Skeletal muscle tissue (tissue), 4 donors: Measurements from ENCODE around the gene CYTH1. TPM values are rescaled to one million over a fixed set of nuclear protein-coding genes. Genes with fewer than 3 reads are reported as not detected.

ENCODE experiments used
- H3K27ac ChIP-seq: one replicate; pipeline ENCODE4 v1.7.0; 2013; ENCODE audit warnings: mild to moderate bottlenecking, low read depth, low read length, inconsistent platforms
- H3K27me3 ChIP-seq, 3 donors: one replicate each; pipeline ENCODE4 v1.7.0; 2013; ENCODE audit warnings: low read length in 3 of 3; ENCODE audit not compliant: control insufficient read depth in 3 of 3, insufficient read depth in 3 of 3
- H3K36me3 ChIP-seq, 3 donors: one replicate each; pipeline ENCODE4 v1.7.0; 2013; ENCODE audit warnings: low read length in 3 of 3; ENCODE audit not compliant: control insufficient read depth in 3 of 3, insufficient read depth in 3 of 3
- H3K4me1 ChIP-seq, 3 donors: one replicate each; pipeline ENCODE4 v1.7.0; 2013; ENCODE audit warnings: low read length in 3 of 3, mild to moderate bottlenecking in 3 of 3; ENCODE audit not compliant: control insufficient read depth in 3 of 3, insufficient read depth in 3 of 3
- H3K4me3 ChIP-seq, 3 donors: one replicate each; pipeline ENCODE4 v1.7.0; 2013; ENCODE audit warnings: low read length in 3 of 3
- H3K9ac ChIP-seq, 3 donors: one replicate each; pipeline ENCODE4 v1.7.0; 2013; ENCODE audit warnings: low read length in 3 of 3, mild to moderate bottlenecking in 3 of 3, moderate library complexity in 2 of 3, low read depth in 1 of 3
- H3K9me3 ChIP-seq, 3 donors: one replicate each; pipeline ENCODE4 v1.7.0; 2013; ENCODE audit warnings: low read length in 3 of 3; ENCODE audit not compliant: control insufficient read depth in 3 of 3
- total RNA-seq: library from RNA; depleted of rRNA; stranded (reverse); fragments of >200 nt; gene quantifications from one replicate; pipeline ENCODE4 v1.2.3, GENCODE V29; 2014
- donor health status: Osteomylitis.

CYTH1 gene
- total RNA-seq, 1 donor from 2014 or later: 17.7 TPM

GRCh38 chr17:78790552-78790951, 8.5 kb upstream of the CYTH1 start:
- H3K9ac ChIP-seq: no peak overlapping the region
- H3K27me3 ChIP-seq: no peaks in the 10 kb centered on the region
- no peak overlapping the region for H3K4me3 ChIP-seq
- H3K27ac ChIP-seq: no peak overlapping the region
- H3K4me1 ChIP-seq: peaks cover 37 to 62% (median 53%) of the 10 kb centered on the region in 3 donors
- peaks cover 4 to 11% (median 8%) of the 10 kb centered on the region in 3 donors for H3K36me3 ChIP-seq
- no peaks in the 10 kb centered on the region for H3K9me3 ChIP-seq

- no peaks in the 10 kb centered on the region for H3K9me3 ChIP-seq
- peak overlapping the region in 1 of 3 donors; percentile 62 for H3K9ac ChIP-seq
- peak overlapping the region; percentile 20 for H3K27ac ChIP-seq
- H3K4me3 ChIP-seq: peak overlapping the region in 2 of 3 donors; percentile 29 to 34
- no peaks in the 10 kb centered on the region for H3K27me3 ChIP-seq
- H3K36me3 ChIP-seq: peaks cover 0 to 5% (median 0%) of the 10 kb centered on the region in 3 donors
- peaks cover 37 to 54% (median 53%) of the 10 kb centered on the region in 3 donors for H3K4me1 ChIP-seq
Measured at GRCh38 chr17:78789663-78790181, 7.6 kb upstream of the CYTH1 start.

- H3K9me3 ChIP-seq: no peaks in the 10 kb centered on the region
- H3K27ac ChIP-seq: peak overlapping the region; percentile 20
- peaks cover 33 to 49% (median 48%) of the 10 kb centered on the region in 3 donors for H3K4me1 ChIP-seq
- peak overlapping the region in 1 of 3 donors; percentile 29 for H3K4me3 ChIP-seq
- peak overlapping the region in 2 of 3 donors; percentile 61 to 62 for H3K9ac ChIP-seq
- no peaks in the 10 kb centered on the region for H3K27me3 ChIP-seq
- peaks cover 0 to 3% (median 0%) of the 10 kb centered on the region in 3 donors for H3K36me3 ChIP-seq
Measured at GRCh38 chr17:78789149-78789662, 7.1 kb upstream of the CYTH1 start.

- H3K27me3 ChIP-seq: no peaks in the 10 kb centered on the region
- no peak overlapping the region for H3K27ac ChIP-seq
- H3K4me3 ChIP-seq: no peak overlapping the region
- H3K9me3 ChIP-seq: no peaks in the 10 kb centered on the region
- H3K4me1 ChIP-seq: peaks cover 25 to 48% (median 44%) of the 10 kb centered on the region in 3 donors
- peaks cover 0 to 2% (median 0%) of the 10 kb centered on the region in 3 donors for H3K36me3 ChIP-seq
- no peak overlapping the region for H3K9ac ChIP-seq
Measured at GRCh38 chr17:78788451-78788850, 6.4 kb upstream of the CYTH1 start.

- Histone ChIP-seq H3K27ac (no peak overlapping the region), H3K27me3 (no peaks in the 10 kb centered on the region), H3K36me3 (no peaks in the 10 kb centered on the region), H3K4me1 (peaks cover 20 to 45% (median 44%) of the 10 kb centered on the region in 3 donors), H3K4me3 (no peak overlapping the region), H3K9me3 (no peaks in the 10 kb centered on the region), H3K9ac (no peak overlapping the region)
Measured at GRCh38 chr17:78787444-78787843, 5.4 kb upstream of the CYTH1 start.

GRCh38 chr17:78785663-78786057, 3.6 kb upstream of the CYTH1 start:
- Histone ChIP-seq H3K9me3 (no peaks in the 10 kb centered on the region), H3K4me1 (peaks cover 12 to 34% (median 28%) of the 10 kb centered on the region in 3 donors), H3K27ac (peak overlapping the region; percentile 60), H3K27me3 (no peaks in the 10 kb centered on the region), H3K9ac (no peak overlapping the region), H3K36me3 (no peaks in the 10 kb centered on the region), H3K4me3 (no peak overlapping the region)

GRCh38 chr17:78785011-78785662, 3.1 kb upstream of the CYTH1 start:
- H3K9me3 ChIP-seq: no peaks in the 10 kb centered on the region
- H3K27me3 ChIP-seq: no peaks in the 10 kb centered on the region
- H3K4me1 ChIP-seq: peaks cover 11 to 38% (median 30%) of the 10 kb centered on the region in 3 donors
- no peak overlapping the region for H3K9ac ChIP-seq
- H3K36me3 ChIP-seq: no peaks in the 10 kb centered on the region
- H3K4me3 ChIP-seq: no peak overlapping the region
- H3K27ac ChIP-seq: peak overlapping the region; percentile 60

GRCh38 chr17:78784352-78784751, 2.3 kb upstream of the CYTH1 start:
- Histone ChIP-seq H3K27ac (peak overlapping the region; percentile 97), H3K27me3 (no peaks in the 10 kb centered on the region), H3K4me3 (no peak overlapping the region), H3K9me3 (no peaks in the 10 kb centered on the region), H3K4me1 (peaks cover 4 to 40% (median 29%) of the 10 kb centered on the region in 3 donors), H3K36me3 (no peaks in the 10 kb centered on the region), H3K9ac (no peak overlapping the region)

GRCh38 chr17:78783711-78784324, 1.7 kb upstream of the CYTH1 start:
- peaks cover 0 to 37% (median 26%) of the 10 kb centered on the region in 3 donors for H3K4me1 ChIP-seq
- no peaks in the 10 kb centered on the region for H3K27me3 ChIP-seq
- H3K4me3 ChIP-seq: no peak overlapping the region
- no peaks in the 10 kb centered on the region for H3K36me3 ChIP-seq
- H3K9ac ChIP-seq: no peak overlapping the region
- peak overlapping the region; percentile 97 for H3K27ac ChIP-seq
- H3K9me3 ChIP-seq: no peaks in the 10 kb centered on the region
